AG09319 (cell line): ENCODE data around the gene YY1.

Experiments
- DNase-seq: peaks from one replicate; pipeline ENCODE4 v3.0.0-alpha.2; 2010; ENCODE audit warnings: low read depth; ENCODE audit errors: extremely low read depth
- CTCF ChIP-seq: IDR thresholded peaks from 2 replicates; pipeline ENCODE4 v1.5.1; 2011; ENCODE audit warnings: low read depth, mild to moderate bottlenecking, inconsistent platforms, low read length, moderate library complexity

YY1 gene

GRCh38 chr14:100219126-100219785, 19.7 kb upstream of the YY1 start:
- no peak for TF ChIP-seq CTCF
- no peak for DNase-seq

- no peak for TF ChIP-seq CTCF
- no peak for DNase-seq
Observed at GRCh38 chr14:100221533-100222223, 17.3 kb upstream of the YY1 start.

- TF ChIP-seq CTCF = no peak
- no peak for DNase-seq
Observed at GRCh38 chr14:100222224-100223093, 16.5 kb upstream of the YY1 start.

- no peak for TF ChIP-seq CTCF
- no peak for DNase-seq
Observed at GRCh38 chr14:100223332-100224201, 15.4 kb upstream of the YY1 start.

GRCh38 chr14:100224229-100224866, 14.6 kb upstream of the YY1 start:
- no peak for TF ChIP-seq CTCF
- DNase-seq = no peak

- no peak for DNase-seq
- TF ChIP-seq CTCF = no peak
Observed at GRCh38 chr14:100225169-100225568, 13.8 kb upstream of the YY1 start.
